NCI-H524 (cell line): ENCODE data around the gene GHDC.

Experiments
- DNase-seq, 2 experiments: peaks; one replicate each; lab custom pipeline; 2025; lab: John Stamatoyannopoulos, UW

GHDC gene

GRCh38 chr17:42183741-42184711 lies 10.3 kb downstream of the GHDC start:
- DNase-seq = peak; percentile 59 to 83

GRCh38 chr17:42182927-42183734 lies 11.2 kb downstream of the GHDC start:
- DNase-seq = no peak

GRCh38 chr17:42181851-42182207 lies 12.5 kb downstream of the GHDC start:
- no peak for DNase-seq

GRCh38 chr17:42180922-42181850 lies 13.1 kb downstream of the GHDC start, which contains the start of gene KCNH4:
Gene KCNH4 (minus strand): TSS chr17:42181142. CDS start chr17:42180945, 197 bp downstream.
- DNase-seq = peak; percentile 67 to 93

- DNase-seq = peak in 1 of 2 experiments; percentile 24
These were observed 13.8 kb downstream of the GHDC start for GRCh38 chr17:42180411-42180921.

- peak in 1 of 2 experiments; percentile 53 for DNase-seq
These were observed 14.3 kb downstream of the GHDC start for GRCh38 chr17:42179911-42180410.

- DNase-seq = no peak
These were observed 15.0 kb downstream of the GHDC start for GRCh38 chr17:42179335-42179734.

- DNase-seq = no peak
These were observed 15.5 kb downstream of the GHDC start for GRCh38 chr17:42178817-42179216.

- DNase-seq = no peak
These were observed 16.6 kb downstream of the GHDC start for GRCh38 chr17:42177684-42178083.

- no peak for DNase-seq
These were observed 20.0 kb downstream of the GHDC start for GRCh38 chr17:42174126-42174783.

- no peak for DNase-seq
These were observed 22.5 kb downstream of the GHDC start for GRCh38 chr17:42171831-42172230.

GRCh38 chr17:42169351-42169750 lies 24.9 kb downstream of the GHDC start:
- no peak for DNase-seq

- no peak for DNase-seq
These were observed 26.5 kb downstream of the GHDC start for GRCh38 chr17:42167807-42168206.

GRCh38 chr17:42166196-42166763 lies 28.0 kb downstream of the GHDC start:
- DNase-seq = no peak

- no peak for DNase-seq
These were observed 28.5 kb downstream of the GHDC start for GRCh38 chr17:42165751-42166150.

- no peak for DNase-seq
These were observed 30.4 kb downstream of the GHDC start for GRCh38 chr17:42163696-42164407.

GRCh38 chr17:42163113-42163512 lies 31.2 kb downstream of the GHDC start:
- DNase-seq = peak in 1 of 2 experiments; percentile 16

- DNase-seq = no peak
These were observed 33.8 kb downstream of the GHDC start for GRCh38 chr17:42160531-42160910.

GRCh38 chr17:42159796-42160530 lies 34.3 kb downstream of the GHDC start:
- no peak for DNase-seq
